ENCODE measurements around the gene RPS15.
A peak's percentile ranks its signal among the peaks of the same experiment; 100 is the strongest.

Gene RPS15

GRCh38 chr19:1438035-1438932, at the start of gene RPS15:
RPS15 (plus strand) TSS chr19:1438396; CDS start chr19:1438426, 30 bp downstream.
- Histone ChIP-seq H3K9ac (peak within 1 kb of the TSS; percentile 88), H3K4me1 (peaks cover 5% of the 10 kb centered on the region), H2AFZ (peak within 1 kb of the TSS; percentile 93), H3K9me3 (ENCODE audit: control insufficient read depth, low read length) (no peaks in the 10 kb centered on the region), H3K36me3 (ENCODE audit: control insufficient read depth, insufficient read depth, low read length) (no peaks in the 10 kb centered on the region), H3K27ac (peak within 1 kb of the TSS; percentile 85), H3K27me3 (ENCODE audit: control insufficient read depth, insufficient read depth, low read length) (no peaks in the 10 kb centered on the region), H3K79me2 (peaks cover 3% of the 10 kb centered on the region), H3K4me3 (ENCODE audit: low read depth, low read length) (peak within 1 kb of the TSS; percentile 83), H3K4me2 (ENCODE audit: low read length) (peak within 1 kb of the TSS; percentile 94)
- TF ChIP-seq CTCF (IDR thresholded peaks at IDR 0.05), result peak; percentile 98

DNA sequence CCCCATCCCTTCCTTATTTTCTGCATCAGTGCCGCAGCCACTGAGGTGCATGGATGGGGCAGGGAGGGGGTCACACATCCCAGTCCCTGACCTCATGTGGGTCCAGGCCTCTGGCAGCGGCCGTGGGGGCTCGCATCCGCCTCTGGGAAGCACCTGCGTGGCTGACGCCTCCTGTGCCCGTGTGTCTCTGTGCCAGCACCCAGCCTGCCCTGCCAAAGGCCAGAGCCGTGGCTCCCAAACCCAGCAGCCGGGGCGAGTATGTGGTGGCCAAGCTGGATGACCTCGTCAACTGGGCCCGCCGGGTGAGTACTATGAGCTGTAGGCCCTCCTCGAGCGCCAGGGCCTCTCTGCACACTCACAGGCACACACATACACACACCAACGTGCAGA, 49.6 kb upstream of the RPS15 start:
- peaks cover 22% of the 10 kb centered on the region for H3K79me2 ChIP-seq
- H3K27me3 ChIP-seq (ENCODE audit: control insufficient read depth, insufficient read depth, low read length), result no peaks in the 10 kb centered on the region
- H3K9ac ChIP-seq, result no peak overlapping the region
- H3K36me3 ChIP-seq (ENCODE audit: control insufficient read depth, insufficient read depth, low read length), result no peaks in the 10 kb centered on the region
- H3K4me3 ChIP-seq (ENCODE audit: low read depth, low read length), result no peak overlapping the region
- peaks cover 4% of the 10 kb centered on the region for H3K4me1 ChIP-seq
- no peak for TF ChIP-seq CTCF (IDR thresholded peaks at IDR 0.05)
- H3K27ac ChIP-seq, result no peak overlapping the region
- H3K4me2 ChIP-seq (ENCODE audit: low read length), result no peak overlapping the region
- no peaks in the 10 kb centered on the region for H3K9me3 ChIP-seq (ENCODE audit: control insufficient read depth, low read length)
- no peak overlapping the region for H2AFZ ChIP-seq

- Histone ChIP-seq H3K4me3 (ENCODE audit: low read depth, low read length) (no peak overlapping the region), H3K79me2 (peaks cover 18% of the 10 kb centered on the region), H2AFZ (no peak overlapping the region), H3K27ac (no peak overlapping the region), H3K36me3 (ENCODE audit: control insufficient read depth, insufficient read depth, low read length) (no peaks in the 10 kb centered on the region), H3K9ac (no peak overlapping the region), H3K27me3 (ENCODE audit: control insufficient read depth, insufficient read depth, low read length) (no peaks in the 10 kb centered on the region), H3K9me3 (ENCODE audit: control insufficient read depth, low read length) (no peaks in the 10 kb centered on the region), H3K4me1 (peaks cover 4% of the 10 kb centered on the region), H3K4me2 (ENCODE audit: low read length) (no peak overlapping the region)
- TF ChIP-seq CTCF (IDR thresholded peaks at IDR 0.05), result no peak
These were observed 48.9 kb upstream of the RPS15 start for GRCh38 chr19:1389033-1389940.

DNA sequence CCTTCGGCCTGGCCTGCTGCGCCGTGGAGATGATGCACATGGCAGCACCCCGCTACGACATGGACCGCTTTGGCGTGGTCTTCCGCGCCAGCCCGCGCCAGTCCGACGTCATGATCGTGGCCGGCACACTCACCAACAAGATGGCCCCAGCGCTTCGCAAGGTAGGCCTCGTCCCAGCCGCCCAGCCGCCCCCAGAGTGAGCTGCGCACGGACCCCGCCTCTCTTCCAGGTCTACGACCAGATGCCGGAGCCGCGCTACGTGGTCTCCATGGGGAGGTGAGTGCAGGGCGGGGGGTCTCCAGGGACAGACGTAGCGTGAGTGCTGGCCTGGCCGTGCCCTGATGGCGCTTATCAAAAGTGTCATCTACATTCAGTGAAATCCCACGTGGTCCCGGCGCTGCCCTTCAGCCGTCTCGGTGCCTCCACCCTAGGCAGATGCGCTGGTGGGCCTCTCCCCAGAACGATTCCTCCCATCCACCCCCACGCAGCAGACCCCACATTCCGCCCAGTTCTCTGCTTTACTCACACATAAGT, 47.2 kb upstream of the RPS15 start:
- peaks cover 6% of the 10 kb centered on the region for H3K79me2 ChIP-seq
- TF ChIP-seq CTCF (IDR thresholded peaks at IDR 0.05), result no peak
- no peaks in the 10 kb centered on the region for H3K4me1 ChIP-seq
- H3K36me3 ChIP-seq (ENCODE audit: control insufficient read depth, insufficient read depth, low read length), result no peaks in the 10 kb centered on the region
- no peak overlapping the region for H3K27ac ChIP-seq
- H3K27me3 ChIP-seq (ENCODE audit: control insufficient read depth, insufficient read depth, low read length), result no peaks in the 10 kb centered on the region
- no peak overlapping the region for H3K4me2 ChIP-seq (ENCODE audit: low read length)
- H3K4me3 ChIP-seq (ENCODE audit: low read depth, low read length), result no peak overlapping the region
- no peak overlapping the region for H2AFZ ChIP-seq
- H3K9ac ChIP-seq, result no peak overlapping the region
- H3K9me3 ChIP-seq (ENCODE audit: control insufficient read depth, low read length), result no peaks in the 10 kb centered on the region

Measured in parathyroid adenoma (tissue), 2 donors.